ENCODE data around the gene VPS39.

Gene VPS39

GRCh38 chr15:42149493-42150218, 58.4 kb downstream of the VPS39 start:
- H3K4me3 ChIP-seq (ENCODE audit: low read depth, low read length), result no peak overlapping the region
- ChIA-PET POLR2A (no interaction called here), CTCF (interaction anchor here (0.5 to 1.3 kb wide), 4 partner anchors 12 to 84 kb away, joined by 3 to 5 read pairs (median 3); no protein-coding TSS in a partner anchor)
- H3K9me3 ChIP-seq (ENCODE audit: control insufficient read depth, insufficient read depth, low read depth, low read length), result no peaks in the 10 kb centered on the region
- no peak for TF ChIP-seq ZBTB1 (tag by site-specific recombination; IDR thresholded peaks at IDR 0.05)
- no peak for TF ChIP-seq ZNF133 (tag by site-specific recombination; IDR thresholded peaks at IDR 0.05)
- TF ChIP-seq ZNF660 (tag by site-specific recombination; IDR thresholded peaks at IDR 0.05), result no peak
- no peak for TF ChIP-seq ZNF132 (tag by site-specific recombination; IDR thresholded peaks at IDR 0.05; ENCODE audit: borderline replicate concordance)
- no peak for TF ChIP-seq ZNF404 (tag by site-specific recombination; IDR thresholded peaks at IDR 0.05)
- TF ChIP-seq ZNF488 (tag by site-specific recombination; IDR thresholded peaks at IDR 0.05), result no peak
- no peak for TF ChIP-seq SP7 (tag by site-specific recombination; IDR thresholded peaks at IDR 0.05)
- no peak for TF ChIP-seq KLF8 (tag by site-specific recombination; IDR thresholded peaks at IDR 0.05)
- no peak for TF ChIP-seq ZFP3 (tag by site-specific recombination; IDR thresholded peaks at IDR 0.05; ENCODE audit: low read depth)
- TF ChIP-seq, protein P1, sequence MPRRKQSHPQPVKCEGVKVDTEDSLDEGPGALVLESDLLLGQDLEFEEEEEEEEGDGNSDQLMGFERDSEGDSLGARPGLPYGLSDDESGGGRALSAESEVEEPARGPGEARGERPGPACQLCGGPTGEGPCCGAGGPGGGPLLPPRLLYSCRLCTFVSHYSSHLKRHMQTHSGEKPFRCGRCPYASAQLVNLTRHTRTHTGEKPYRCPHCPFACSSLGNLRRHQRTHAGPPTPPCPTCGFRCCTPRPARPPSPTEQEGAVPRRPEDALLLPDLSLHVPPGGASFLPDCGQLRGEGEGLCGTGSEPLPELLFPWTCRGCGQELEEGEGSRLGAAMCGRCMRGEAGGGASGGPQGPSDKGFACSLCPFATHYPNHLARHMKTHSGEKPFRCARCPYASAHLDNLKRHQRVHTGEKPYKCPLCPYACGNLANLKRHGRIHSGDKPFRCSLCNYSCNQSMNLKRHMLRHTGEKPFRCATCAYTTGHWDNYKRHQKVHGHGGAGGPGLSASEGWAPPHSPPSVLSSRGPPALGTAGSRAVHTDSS (tag by site-specific recombination; IDR thresholded peaks at IDR 0.05), result no peak
- TF ChIP-seq, protein P2, sequence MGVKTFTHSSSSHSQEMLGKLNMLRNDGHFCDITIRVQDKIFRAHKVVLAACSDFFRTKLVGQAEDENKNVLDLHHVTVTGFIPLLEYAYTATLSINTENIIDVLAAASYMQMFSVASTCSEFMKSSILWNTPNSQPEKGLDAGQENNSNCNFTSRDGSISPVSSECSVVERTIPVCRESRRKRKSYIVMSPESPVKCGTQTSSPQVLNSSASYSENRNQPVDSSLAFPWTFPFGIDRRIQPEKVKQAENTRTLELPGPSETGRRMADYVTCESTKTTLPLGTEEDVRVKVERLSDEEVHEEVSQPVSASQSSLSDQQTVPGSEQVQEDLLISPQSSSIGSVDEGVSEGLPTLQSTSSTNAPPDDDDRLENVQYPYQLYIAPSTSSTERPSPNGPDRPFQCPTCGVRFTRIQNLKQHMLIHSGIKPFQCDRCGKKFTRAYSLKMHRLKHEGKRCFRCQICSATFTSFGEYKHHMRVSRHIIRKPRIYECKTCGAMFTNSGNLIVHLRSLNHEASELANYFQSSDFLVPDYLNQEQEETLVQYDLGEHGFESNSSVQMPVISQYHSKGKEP (tag by site-specific recombination; IDR thresholded peaks at IDR 0.05), result no peak
- no peak for TF ChIP-seq GLI4 (tag by site-specific recombination; IDR thresholded peaks at IDR 0.05)
- TF ChIP-seq ZNF843 (tag by site-specific recombination; IDR thresholded peaks at IDR 0.05), result no peak
- TF ChIP-seq HOXA7 (CRISPR knock-in tag; IDR thresholded peaks at IDR 0.05; ENCODE audit: borderline replicate concordance), result no peak
- TF ChIP-seq ZNF2 (tag by site-specific recombination; IDR thresholded peaks at IDR 0.05), result no peak
- H3K27ac ChIP-seq (ENCODE audit: extremely low read depth, low read depth, low read length), result no peak overlapping the region
- H3K4me1 ChIP-seq (ENCODE audit: control insufficient read depth, insufficient read depth, low read length), result no peaks in the 10 kb centered on the region; the same call in 1 of the 2 replicates
- no peaks in the 10 kb centered on the region for H3K36me3 ChIP-seq (ENCODE audit: control insufficient read depth in 2 of 2, insufficient read depth in 1 of 2, low read length in 2 of 2)

- Histone ChIP-seq H3K4me1 (ENCODE audit: control insufficient read depth, insufficient read depth, low read length) (no peaks in the 10 kb centered on the region; the same call in 1 of the 2 replicates), H3K4me3 (ENCODE audit: low read depth, low read length) (no peak overlapping the region), H3K36me3 (ENCODE audit: control insufficient read depth in 2 of 2, insufficient read depth in 1 of 2, low read length in 2 of 2) (no peaks in the 10 kb centered on the region), H3K9me3 (ENCODE audit: control insufficient read depth, insufficient read depth, low read depth, low read length) (no peaks in the 10 kb centered on the region), H3K27ac (ENCODE audit: extremely low read depth, low read depth, low read length) (no peak overlapping the region)
- POLR2A ChIA-PET, result no interaction called here
- CTCF ChIA-PET, result interaction anchor here (0.9 to 1.1 kb wide), 2 partner anchors 14 to 19 kb away, joined by 3 read pairs; no protein-coding TSS in a partner anchor
- no peak for TF ChIP-seq KLF9 (tag by site-specific recombination; IDR thresholded peaks at IDR 0.05; ENCODE audit: low read depth)
Observed at GRCh38 chr15:42148808-42149492, 59.2 kb downstream of the VPS39 start.

GRCh38 chr15:42147431-42147735, 60.7 kb downstream of the VPS39 start:
- Histone ChIP-seq H3K4me3 (ENCODE audit: low read depth, low read length) (no peak overlapping the region), H3K9me3 (ENCODE audit: control insufficient read depth, insufficient read depth, low read depth, low read length) (no peaks in the 10 kb centered on the region), H3K36me3 (ENCODE audit: control insufficient read depth in 2 of 2, insufficient read depth in 1 of 2, low read length in 2 of 2) (no peaks in the 10 kb centered on the region), H3K27ac (ENCODE audit: extremely low read depth, low read depth, low read length) (no peak overlapping the region), H3K4me1 (ENCODE audit: control insufficient read depth, insufficient read depth, low read length) (no peaks in the 10 kb centered on the region; the same call in 1 of the 2 replicates)
- ChIA-PET CTCF (no interaction called here), POLR2A (interaction anchor here (0.7 kb wide), 1 partner anchor 79 kb away, joined by 5 read pairs; no protein-coding TSS in a partner anchor)
- TF ChIP-seq SCRT2 (tag by site-specific recombination; IDR thresholded peaks at IDR 0.05) (no peak), ZNF473 (tag by site-specific recombination; IDR thresholded peaks at IDR 0.05) (no peak), ZNF133 (tag by site-specific recombination; IDR thresholded peaks at IDR 0.05) (no peak), ZSCAN23 (tag by site-specific recombination; IDR thresholded peaks at IDR 0.05) (no peak), ZNF146 (tag by site-specific recombination; IDR thresholded peaks at IDR 0.05) (no peak), ZBTB11 (tag by site-specific recombination; conservative IDR thresholded peaks at IDR 0.05; ENCODE audit: low read depth) (no peak), ZNF214 (tag by site-specific recombination; IDR thresholded peaks at IDR 0.05; ENCODE audit: borderline replicate concordance) (no peak), GLI2 (tag by site-specific recombination; IDR thresholded peaks at IDR 0.05; ENCODE audit: borderline replicate concordance, low read depth) (no peak), TRIM28 (IDR thresholded peaks at IDR 0.05; ENCODE audit: borderline replicate concordance, low read length) (no peak), ZNF121 (tag by site-specific recombination; IDR thresholded peaks at IDR 0.05) (no peak)
